Right lobe of liver (tissue), 6 donors: Measurements from ENCODE around the gene RPL31. TPM values are rescaled to one million over a fixed set of nuclear protein-coding genes. Genes with fewer than 3 reads are reported as not detected.

ENCODE experiments used
- ATAC-seq, 4 donors: fragments of 200-7000 bp; cut with Tn5 transposase; one replicate each; pipeline ENCODE4 v1.9.1; 2020; ENCODE audit warnings: mild to moderate bottlenecking in 4 of 4, moderate library complexity in 4 of 4
- DNase-seq, 3 donors: peaks; one replicate each; pipeline ENCODE4 v3.0.0-alpha.2; 2020
- H3K27ac ChIP-seq, 3 donors: fragments of 200-600 bp; one replicate each; pipeline ENCODE4 v1.8.0; 2022
- H3K27me3 ChIP-seq, 2 donors: fragments of 200-600 bp; one replicate each; pipeline ENCODE4 v1.8.0; 2022
- H3K36me3 ChIP-seq, 4 donors: fragments of 200-600 bp; sonication (generic) in 1 of 4; one replicate each; pipeline versions ENCODE4 v1.5.1 to v1.8.0; 2017 to 2022; ENCODE audit warnings: control low read depth in 1 of 4
- H3K4me1 ChIP-seq, 4 donors: fragments of 200-600 bp; sonication (generic) in 1 of 4; one replicate each; pipeline versions ENCODE4 v1.5.1 to v1.8.0; 2017 to 2022; ENCODE audit warnings: control low read depth in 1 of 4
- H3K4me3 ChIP-seq, 3 donors: fragments of 200-600 bp; one replicate each; pipeline ENCODE4 v1.8.0; 2022
- H3K9me3 ChIP-seq, 4 donors: fragments of 200-600 bp; sonication (generic) in 1 of 4; one replicate each; pipeline versions ENCODE4 v1.5.1 to v1.8.0; 2017 to 2022; ENCODE audit warnings: control low read depth in 1 of 4
- POLR2A ChIP-seq: fragments of 450-650 bp; IDR thresholded peaks from one replicate; pipeline ENCODE4 v1.6.1; 2017; ENCODE audit warnings: antibody characterized with exemption, mild to moderate bottlenecking
- WGBS: methylation state at CpG from one replicate; pipeline ENCODE4 v1.1.6; 2018; ENCODE audit warnings: low coverage, low lambda C conversion rate; ENCODE audit not compliant: insufficient coverage; ENCODE audit errors: missing lambda C conversion rate; 5-methylcytosine and 5-hydroxymethylcytosine counted together
- intact Hi-C, 2 donors: fragments of 100-400 bp; cut with DNase I; formaldehyde crosslinking; loops; one replicate each; pipeline versions ENCODE4 v1.11.2 to v1.14.1; 2022
- total RNA-seq, 6 experiments: library from RNA; depleted of rRNA in 2 of 6; stranded (reverse); fragments of >200 nt in 2 of 6; fragmentation: NEBNext Ultra II Directional in 3 of 6; extraction: Animal tissue kit (Norgen Biotek cat#: 25700) in 3 of 6; gene quantifications; one replicate each; pipeline versions ENCODE4 v1.1.0 to v1.2.4, GENCODE V29; 2016 to 2023
- TF ChIP-seq, protein P1 (sequence below), 4 donors: fragments of 200-600 bp in 3 of 4; fragments of 450-650 bp in 1 of 4; IDR thresholded peaks; one replicate each; pipeline versions ENCODE4 v1.5.1 to v1.8.0; 2016 to 2022; ENCODE audit warnings: antibody characterized with exemption in 4 of 4, mild to moderate bottlenecking in 2 of 4
- donor health status: DM: no; HTN: yes; CAD: no.
- donor health status: DM: no; HTN: no; CAD: no.
- donor health status: DM: no; HTN: no; CAD: no.
- donor health status: DM: no; HTN: yes; CAD: no.
- donor health status: DM: no; HTN: yes; CAD: no.

Gene RPL31
- total RNA-seq, 6 experiments from 2014 or later: 363 to 497 (median 443) TPM

DNA sequence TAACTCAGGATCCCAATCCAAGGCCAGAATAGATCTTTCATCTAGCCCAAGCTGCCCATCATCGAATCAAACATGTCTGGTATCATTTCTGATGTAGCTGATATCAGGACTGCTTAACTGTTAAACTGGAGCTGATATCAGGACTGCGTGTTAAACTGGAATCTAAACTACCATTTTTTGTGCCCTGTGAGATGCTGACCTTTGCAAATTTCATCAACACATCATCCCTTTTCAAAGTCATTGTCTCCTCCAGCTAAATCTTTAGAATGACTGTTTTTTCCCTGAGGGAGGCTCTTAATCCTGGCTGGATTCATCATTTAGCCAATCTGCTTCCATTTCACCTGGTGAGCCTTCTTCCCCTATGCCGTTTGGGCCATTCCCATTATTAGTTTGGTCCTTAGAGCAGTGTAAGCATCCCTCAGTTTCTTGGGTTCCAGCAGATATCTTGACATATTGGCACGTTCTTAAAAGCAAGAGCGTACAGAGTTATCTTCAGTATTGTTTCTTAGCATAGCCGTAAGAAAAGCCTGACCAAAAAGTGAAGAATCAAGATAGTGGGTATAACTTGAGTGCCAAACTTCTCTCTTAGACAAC lies 12.3 kb downstream of the RPL31 start:
- intact Hi-C loops: no loop called here
- 79% methylated on average over 6 of the region's 6 CpGs for WGBS
- ATAC-seq: no peak

DNA sequence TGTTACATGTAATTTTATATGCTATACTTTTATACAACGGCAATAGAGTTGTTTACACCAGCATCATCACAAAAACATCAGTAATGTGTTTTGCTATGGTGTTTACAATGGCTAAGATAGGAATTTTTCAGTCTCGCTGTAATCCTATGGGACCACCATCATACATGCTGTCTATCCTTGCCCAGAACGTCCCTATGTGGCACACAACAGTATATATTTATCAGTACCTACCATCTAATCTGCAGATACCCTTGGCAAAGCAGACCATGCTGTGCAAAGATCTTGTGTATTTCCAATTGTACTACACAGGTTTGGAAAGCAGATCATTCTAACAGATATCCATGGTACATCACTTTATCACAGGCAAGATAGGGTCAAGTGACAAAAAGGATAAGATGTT lies 15.3 kb downstream of the RPL31 start:
- H3K36me3 ChIP-seq: peaks cover 0 to 38% (median 14%) of the 10 kb centered on the region in 4 donors

More for the DNA sequence above, 12.3 kb downstream of the RPL31 start:
- no peak overlapping the region for H3K27ac ChIP-seq
- H3K27me3 ChIP-seq: no peaks in the 10 kb centered on the region
- no peaks in the 10 kb centered on the region for H3K9me3 ChIP-seq
- peaks cover 0 to 6% (median 0%) of the 10 kb centered on the region in 4 donors for H3K4me1 ChIP-seq
- H3K36me3 ChIP-seq: peaks cover 0 to 22% (median 8%) of the 10 kb centered on the region in 4 donors
- DNase-seq: no peak
- no peak overlapping the region for H3K4me3 ChIP-seq
- TF ChIP-seq, protein P1, sequence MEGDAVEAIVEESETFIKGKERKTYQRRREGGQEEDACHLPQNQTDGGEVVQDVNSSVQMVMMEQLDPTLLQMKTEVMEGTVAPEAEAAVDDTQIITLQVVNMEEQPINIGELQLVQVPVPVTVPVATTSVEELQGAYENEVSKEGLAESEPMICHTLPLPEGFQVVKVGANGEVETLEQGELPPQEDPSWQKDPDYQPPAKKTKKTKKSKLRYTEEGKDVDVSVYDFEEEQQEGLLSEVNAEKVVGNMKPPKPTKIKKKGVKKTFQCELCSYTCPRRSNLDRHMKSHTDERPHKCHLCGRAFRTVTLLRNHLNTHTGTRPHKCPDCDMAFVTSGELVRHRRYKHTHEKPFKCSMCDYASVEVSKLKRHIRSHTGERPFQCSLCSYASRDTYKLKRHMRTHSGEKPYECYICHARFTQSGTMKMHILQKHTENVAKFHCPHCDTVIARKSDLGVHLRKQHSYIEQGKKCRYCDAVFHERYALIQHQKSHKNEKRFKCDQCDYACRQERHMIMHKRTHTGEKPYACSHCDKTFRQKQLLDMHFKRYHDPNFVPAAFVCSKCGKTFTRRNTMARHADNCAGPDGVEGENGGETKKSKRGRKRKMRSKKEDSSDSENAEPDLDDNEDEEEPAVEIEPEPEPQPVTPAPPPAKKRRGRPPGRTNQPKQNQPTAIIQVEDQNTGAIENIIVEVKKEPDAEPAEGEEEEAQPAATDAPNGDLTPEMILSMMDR (IDR thresholded peaks at IDR 0.05): no peak
- TF ChIP-seq POLR2A: no peak

DNA sequence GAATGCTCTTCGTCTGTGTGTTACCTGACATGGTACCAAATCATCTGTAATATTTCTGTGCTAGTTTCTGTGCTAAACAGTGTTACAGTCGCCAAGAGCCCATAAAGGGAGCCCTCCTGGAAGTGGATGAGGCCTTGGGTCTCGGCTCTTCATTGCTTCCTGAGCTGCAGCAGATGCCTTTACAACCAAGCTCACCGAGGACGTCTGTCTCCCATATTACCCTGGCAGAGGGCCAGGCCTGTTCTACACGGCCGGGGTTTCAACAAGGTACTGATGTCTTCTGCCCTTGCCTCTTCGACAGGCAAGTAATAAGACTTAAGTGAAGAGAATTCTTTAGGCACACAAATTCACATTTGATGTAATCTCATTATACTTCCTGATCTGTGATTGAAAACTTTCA lies 16.8 kb downstream of the RPL31 start:
- intact Hi-C loops: no loop called here
- Histone ChIP-seq H3K9me3 (no peaks in the 10 kb centered on the region), H3K27ac (no peak overlapping the region), H3K36me3 (peaks cover 0 to 39% (median 15%) of the 10 kb centered on the region in 4 donors), H3K27me3 (no peaks in the 10 kb centered on the region), H3K4me3 (no peak overlapping the region), H3K4me1 (no peaks in the 10 kb centered on the region)
- 61% methylated on average over 7 of the region's 8 CpGs for WGBS
- ATAC-seq: no peak
- TF ChIP-seq, protein P1 (IDR thresholded peaks at IDR 0.05): no peak
- TF ChIP-seq POLR2A: no peak
- no peak for DNase-seq

More for the DNA sequence above, 15.3 kb downstream of the RPL31 start:
- H3K27me3 ChIP-seq: no peaks in the 10 kb centered on the region
- H3K4me3 ChIP-seq: no peak overlapping the region
- WGBS: 82% methylated on average over 3 of the region's 3 CpGs
- H3K9me3 ChIP-seq: no peaks in the 10 kb centered on the region
- intact Hi-C loops: no loop called here
- TF ChIP-seq, protein P1 (IDR thresholded peaks at IDR 0.05): no peak
- TF ChIP-seq POLR2A: no peak
- no peak overlapping the region for H3K27ac ChIP-seq
- H3K4me1 ChIP-seq: peaks cover 0 to 3% (median 0%) of the 10 kb centered on the region in 4 donors
- no peak for ATAC-seq
- no peak for DNase-seq

DNA sequence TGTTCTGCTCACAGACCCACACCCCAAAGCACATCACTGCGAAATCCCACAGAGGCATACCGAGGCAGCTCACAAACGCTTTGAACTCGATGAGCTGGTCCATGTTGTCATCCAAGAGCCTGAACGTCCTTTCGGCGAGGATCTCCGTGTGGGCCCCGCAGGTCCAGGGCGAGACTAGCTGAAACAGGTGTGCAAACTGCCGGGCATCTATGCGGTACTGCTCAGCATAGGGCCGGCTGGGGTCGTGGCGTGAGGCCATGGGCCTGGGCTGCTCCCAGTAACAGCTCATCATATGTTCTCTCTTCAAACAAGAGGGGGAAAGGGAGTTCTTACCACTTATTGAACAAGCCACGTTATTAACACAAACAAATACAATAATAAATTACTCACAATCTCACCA lies 20.1 kb downstream of the RPL31 start:
- Histone ChIP-seq H3K9me3 (no peaks in the 10 kb centered on the region), H3K4me1 (no peaks in the 10 kb centered on the region), H3K4me3 (no peak overlapping the region), H3K27me3 (no peaks in the 10 kb centered on the region), H3K36me3 (peaks cover 0 to 49% (median 23%) of the 10 kb centered on the region in 4 donors), H3K27ac (no peak overlapping the region)
- ATAC-seq: peak in 1 of 4 donors; percentile 46
- TF ChIP-seq, protein P1 (IDR thresholded peaks at IDR 0.05): no peak
- no peak for TF ChIP-seq POLR2A
- intact Hi-C loops: no loop called here
- WGBS: 83% methylated on average over 11 of the region's 16 CpGs
- no peak for DNase-seq
